ENCODE results near the gene CCDC68. TPM values are rescaled to one million over a fixed set of nuclear protein-coding genes. Genes with fewer than 3 reads are reported as not detected.

CCDC68 gene
- total RNA-seq, 4 donors from 2014 or later, result 3.6 to 8.3 (median 5.5) TPM

- no peaks in the 10 kb centered on the region for H3K9me3 ChIP-seq
- no peak for ATAC-seq
- H3K27me3 ChIP-seq, result no peaks in the 10 kb centered on the region
- no peaks in the 10 kb centered on the region for H3K36me3 ChIP-seq
- no peaks in the 10 kb centered on the region for H3K4me1 ChIP-seq
- TF ChIP-seq CTCF (IDR thresholded peaks at IDR 0.05) (no peak), POLR2AphosphoS5 (IDR thresholded peaks at IDR 0.05) (no peak), POLR2A (IDR thresholded peaks at IDR 0.05) (no peak), EP300 (IDR thresholded peaks at IDR 0.05) (no peak)
- H3K27ac ChIP-seq, result no peak overlapping the region
- H3K4me3 ChIP-seq, result no peak overlapping the region
Measured at GRCh38 chr18:54899500-54899899, 59.8 kb downstream of the CCDC68 start.

GRCh38 chr18:54888933-54889332 lies 70.3 kb downstream of the CCDC68 start:
- no peak for ATAC-seq
- H3K27me3 ChIP-seq, result no peaks in the 10 kb centered on the region
- no peaks in the 10 kb centered on the region for H3K4me1 ChIP-seq
- H3K4me3 ChIP-seq, result no peak overlapping the region
- no peak for TF ChIP-seq POLR2AphosphoS5 (IDR thresholded peaks at IDR 0.05)
- no peak for TF ChIP-seq POLR2A (IDR thresholded peaks at IDR 0.05)
- no peak for TF ChIP-seq CTCF (IDR thresholded peaks at IDR 0.05)
- no peak for TF ChIP-seq EP300 (IDR thresholded peaks at IDR 0.05)
- WGBS, 2 donors (ENCODE audit: low coverage in 1 of 2), result 67% methylated on average over 1 to 2 of the region's 2 CpGs
- no peaks in the 10 kb centered on the region for H3K36me3 ChIP-seq
- no peaks in the 10 kb centered on the region for H3K9me3 ChIP-seq
- H3K27ac ChIP-seq, result no peak overlapping the region

GRCh38 chr18:54888378-54888777 lies 70.9 kb downstream of the CCDC68 start:
- 79 to 100% methylated on average over 2 of the region's 2 CpGs for WGBS, 2 donors (ENCODE audit: low coverage in 1 of 2)
- no peak overlapping the region for H3K27ac ChIP-seq

GRCh38 chr18:54883816-54884604 lies 75.3 kb downstream of the CCDC68 start:
- H3K27me3 ChIP-seq, result no peaks in the 10 kb centered on the region
- H3K4me3 ChIP-seq, result no peak overlapping the region
- no peaks in the 10 kb centered on the region for H3K9me3 ChIP-seq
- H3K4me1 ChIP-seq, result no peaks in the 10 kb centered on the region
- no peaks in the 10 kb centered on the region for H3K36me3 ChIP-seq
- WGBS, 2 donors (ENCODE audit: low coverage in 1 of 2), result 60 to 75% methylated on average over 3 to 6 of the region's 6 CpGs
- TF ChIP-seq POLR2A (IDR thresholded peaks at IDR 0.05) (no peak), POLR2AphosphoS5 (IDR thresholded peaks at IDR 0.05) (no peak), EP300 (IDR thresholded peaks at IDR 0.05) (no peak), CTCF (IDR thresholded peaks at IDR 0.05) (no peak)
- ATAC-seq, result no peak
- H3K27ac ChIP-seq, result no peak overlapping the region

More at GRCh38 chr18:54888378-54888777, 70.9 kb downstream of the CCDC68 start:
- no peak for ATAC-seq
- TF ChIP-seq POLR2A (IDR thresholded peaks at IDR 0.05) (no peak), POLR2AphosphoS5 (IDR thresholded peaks at IDR 0.05) (no peak), CTCF (IDR thresholded peaks at IDR 0.05) (no peak), EP300 (IDR thresholded peaks at IDR 0.05) (no peak)
- Histone ChIP-seq H3K4me3 (no peak overlapping the region), H3K27me3 (no peaks in the 10 kb centered on the region), H3K4me1 (no peaks in the 10 kb centered on the region), H3K36me3 (no peaks in the 10 kb centered on the region), H3K9me3 (no peaks in the 10 kb centered on the region)

GRCh38 chr18:54882318-54882717 lies 76.9 kb downstream of the CCDC68 start:
- H3K9me3 ChIP-seq, result no peaks in the 10 kb centered on the region
- no peaks in the 10 kb centered on the region for H3K27me3 ChIP-seq
- WGBS, 2 donors (ENCODE audit: low coverage in 1 of 2), result 68 to 81% methylated on average over 2 to 4 of the region's 4 CpGs
- ATAC-seq, result no peak
- H3K4me1 ChIP-seq, result no peaks in the 10 kb centered on the region
- H3K27ac ChIP-seq, result no peak overlapping the region
- no peak for TF ChIP-seq CTCF (IDR thresholded peaks at IDR 0.05)
- TF ChIP-seq EP300 (IDR thresholded peaks at IDR 0.05), result no peak
- no peak for TF ChIP-seq POLR2A (IDR thresholded peaks at IDR 0.05)
- TF ChIP-seq POLR2AphosphoS5 (IDR thresholded peaks at IDR 0.05), result no peak
- no peaks in the 10 kb centered on the region for H3K36me3 ChIP-seq
- no peak overlapping the region for H3K4me3 ChIP-seq

Data from gastroesophageal sphincter (tissue), 4 donors.